ENCODE data around the gene ORC6.
"Not testable (repeated sequence)": the region's sequence is repeated elsewhere in the genome, so short reads cannot be mapped to it uniquely, and the experiment has no call there.

- not testable (repeated sequence) for TF ChIP-seq POLR2A (IDR thresholded peaks at IDR 0.05; ENCODE audit: low read length); GATA1 (IDR thresholded peaks at IDR 0.05; ENCODE audit: low read depth, low read length)
Observed at GRCh38 chr16:46681867-46682266, 7.6 kb upstream of the ORC6 start.
